NT2/D1 (cell line): ENCODE measurements around the gene FHAD1.
A peak's percentile ranks its signal among the peaks of the same experiment; 100 is the strongest.

Experiments used
- DNase-seq: peaks from one replicate; pipeline ENCODE4 v3.0.0-alpha.2; 2011; ENCODE audit warnings: low read depth, low spot score
- H3K27me3 ChIP-seq: 2 replicates; pipeline ENCODE4 v1.6.0; 2011; ENCODE audit warnings: mild to moderate bottlenecking; ENCODE audit not compliant: insufficient read length, insufficient read depth
- H3K36me3 ChIP-seq: 2 replicates; pipeline ENCODE4 v1.6.1; 2011; ENCODE audit warnings: mild to moderate bottlenecking, low read length, mixed read lengths; ENCODE audit not compliant: insufficient read depth, insufficient read length
- H3K4me1 ChIP-seq: 2 replicates; pipeline ENCODE4 v1.5.1; 2011; ENCODE audit not compliant: insufficient read depth, insufficient read length
- H3K4me3 ChIP-seq: 2 replicates; pipeline ENCODE4 v1.5.1; 2011; ENCODE audit warnings: low read depth; ENCODE audit not compliant: insufficient read length
- H3K9ac ChIP-seq: 2 replicates; pipeline ENCODE4 v1.6.0; 2011; ENCODE audit warnings: low read depth; ENCODE audit not compliant: insufficient read length
- H3K9me3 ChIP-seq: 2 replicates; pipeline ENCODE4 v1.5.1; 2011; ENCODE audit warnings: mild to moderate bottlenecking, low read length; ENCODE audit not compliant: insufficient read depth
- SUZ12 ChIP-seq: IDR thresholded peaks from 2 replicates; pipeline ENCODE4 v1.6.1; 2011; ENCODE audit not compliant: insufficient read length, insufficient read depth; ENCODE audit errors: extremely low read depth
- YY1 ChIP-seq: IDR thresholded peaks from 2 replicates; pipeline ENCODE4 v1.6.1; 2011; ENCODE audit not compliant: insufficient read length, insufficient read depth
- ZNF274 ChIP-seq: IDR thresholded peaks from 2 replicates; pipeline ENCODE4 v1.6.1; 2011; ENCODE audit warnings: mild to moderate bottlenecking, low read depth, low read length

FHAD1 gene

GRCh38 chr1:15408890-15409387, 161.9 kb downstream of the FHAD1 start:
- Histone ChIP-seq H3K9ac (peak overlapping the region; percentile 63), H3K9me3 (no peaks in the 10 kb centered on the region), H3K27me3 (peaks cover 22% of the 10 kb centered on the region), H3K4me3 (peak overlapping the region; percentile 60), H3K36me3 (peaks cover 3% of the 10 kb centered on the region), H3K4me1 (peaks cover 18% of the 10 kb centered on the region)
- no peak for DNase-seq
- no peak for TF ChIP-seq SUZ12

DNA sequence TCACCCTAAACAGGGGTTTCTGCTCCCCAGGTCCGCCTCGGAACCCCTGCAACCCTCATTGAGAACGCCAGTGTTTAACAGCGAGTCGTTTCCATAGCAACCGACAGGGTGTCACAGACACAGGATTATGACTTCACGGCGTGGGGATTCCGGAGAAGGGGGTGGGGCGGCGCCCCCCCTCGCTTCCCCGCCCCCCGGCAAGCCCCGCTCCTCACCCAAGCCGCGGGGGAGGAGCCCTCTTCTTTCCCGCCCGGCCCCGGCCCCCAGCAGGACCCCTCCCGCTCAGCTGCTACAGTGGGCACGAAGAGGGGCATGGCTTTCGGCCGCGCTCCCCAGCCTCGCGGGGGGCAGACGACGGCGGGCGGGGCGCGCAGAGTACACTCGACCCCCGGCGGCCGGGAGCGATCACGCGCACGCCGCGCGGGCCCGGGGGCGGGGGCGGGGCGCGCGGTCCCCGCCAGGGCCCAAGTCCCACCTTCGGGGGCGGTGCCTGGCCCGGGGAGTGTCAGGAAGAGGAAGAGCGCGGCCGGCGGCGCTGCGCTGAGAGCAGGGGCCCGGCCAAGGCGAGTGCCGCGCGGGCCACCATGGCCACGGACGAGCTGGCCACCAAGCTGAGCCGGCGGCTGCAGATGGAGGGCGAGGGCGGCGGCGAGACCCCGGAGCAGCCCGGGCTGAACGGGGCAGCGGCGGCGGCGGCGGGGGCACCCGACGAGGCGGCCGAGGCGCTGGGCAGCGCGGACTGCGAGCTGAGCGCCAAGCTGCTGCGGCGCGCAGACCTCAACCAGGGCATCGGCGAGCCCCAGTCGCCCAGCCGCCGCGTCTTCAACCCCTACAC, 162.6 kb downstream of the FHAD1 start, which contains the start of gene EFHD2:
Gene EFHD2 (plus strand): TSS at position 501 of the 835 bp plus-strand sequence. CDS start 84 bp downstream, at position 585.
- peak within 1 kb of the TSS; percentile 77 for H3K9ac ChIP-seq
- TF ChIP-seq SUZ12: no peak
- H3K4me1 ChIP-seq: peaks cover 20% of the 10 kb centered on the region
- H3K4me3 ChIP-seq: peak within 1 kb of the TSS; percentile 60
- H3K9me3 ChIP-seq: no peaks in the 10 kb centered on the region
- H3K27me3 ChIP-seq: peaks cover 22% of the 10 kb centered on the region
- no peak for DNase-seq
- H3K36me3 ChIP-seq: peaks cover 10% of the 10 kb centered on the region

DNA sequence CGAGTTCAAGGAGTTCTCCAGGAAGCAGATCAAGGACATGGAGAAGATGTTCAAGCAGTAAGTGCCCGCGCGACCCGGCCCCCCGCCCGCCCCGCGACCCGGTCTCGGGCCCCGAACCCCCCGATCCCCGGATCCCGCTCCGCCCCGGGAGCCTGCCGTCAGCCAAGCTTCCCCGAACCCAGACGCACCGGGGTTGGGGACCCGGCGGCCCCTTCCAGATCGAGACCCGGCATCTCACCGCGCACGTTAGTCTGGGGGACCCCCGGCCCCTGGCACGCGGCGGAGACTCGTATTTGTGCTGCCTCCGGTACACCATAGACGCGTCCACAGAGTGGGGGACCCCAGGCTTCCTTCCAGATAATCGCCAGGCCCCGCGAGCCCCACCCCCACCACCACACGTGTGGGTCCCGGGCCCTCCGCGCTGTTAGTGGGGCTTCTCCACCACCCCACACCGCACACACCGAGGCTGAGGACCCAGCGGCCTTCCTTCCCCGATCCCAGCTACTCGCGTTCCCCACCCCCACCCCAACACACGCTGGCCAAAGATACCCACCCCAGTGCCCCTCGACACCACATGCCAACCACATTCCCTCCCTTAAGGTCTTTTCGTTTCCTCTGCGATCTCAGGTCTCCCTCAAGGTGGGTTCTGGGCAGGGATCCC, 163.3 kb downstream of the FHAD1 start:
- Histone ChIP-seq H3K9ac (peak overlapping the region; percentile 77), H3K9me3 (no peaks in the 10 kb centered on the region), H3K4me3 (peak overlapping the region; percentile 60), H3K27me3 (peaks cover 22% of the 10 kb centered on the region), H3K4me1 (peaks cover 20% of the 10 kb centered on the region), H3K36me3 (peaks cover 15% of the 10 kb centered on the region)
- TF ChIP-seq YY1 (no peak), ZNF274 (no peak), SUZ12 (no peak)
- DNase-seq: no peak

GRCh38 chr1:15410884-15411245, 163.8 kb downstream of the FHAD1 start:
- TF ChIP-seq YY1 (no peak), ZNF274 (no peak), SUZ12 (no peak)
- peaks cover 15% of the 10 kb centered on the region for H3K36me3 ChIP-seq
- peaks cover 21% of the 10 kb centered on the region for H3K4me1 ChIP-seq
- peak overlapping the region; percentile 60 for H3K4me3 ChIP-seq
- peak overlapping the region; percentile 77 for H3K9ac ChIP-seq
- no peak for DNase-seq
- H3K9me3 ChIP-seq: no peaks in the 10 kb centered on the region
- peaks cover 22% of the 10 kb centered on the region for H3K27me3 ChIP-seq

DNA sequence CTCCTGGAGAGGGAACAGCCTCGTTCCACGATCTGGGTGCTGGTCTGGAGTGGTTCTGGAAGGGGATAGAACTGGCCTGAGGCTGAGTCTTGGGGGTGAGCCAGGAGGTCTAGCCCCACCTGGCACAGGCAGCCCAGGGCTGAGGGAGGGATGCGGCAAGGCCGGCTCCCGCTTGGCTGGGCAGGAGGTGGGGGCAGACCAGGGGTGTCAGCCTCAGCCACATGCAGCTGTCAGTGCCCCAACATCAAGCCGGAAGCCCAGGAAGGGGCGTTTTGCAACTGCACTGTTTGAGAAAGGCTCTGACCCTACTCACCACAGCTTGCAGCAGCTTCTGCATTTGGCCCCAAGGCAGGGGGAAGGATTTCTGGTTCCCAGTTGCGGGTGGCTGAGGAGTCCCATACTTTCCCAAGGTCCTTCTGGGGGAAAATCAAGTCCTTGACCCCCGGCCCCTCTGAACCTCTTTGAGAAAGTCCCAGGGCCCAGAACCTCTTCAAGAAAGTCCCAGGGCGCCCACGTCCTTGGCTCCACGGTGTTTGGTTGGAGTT, 164.6 kb downstream of the FHAD1 start:
- DNase-seq: no peak
- Histone ChIP-seq H3K9me3 (no peaks in the 10 kb centered on the region), H3K4me3 (no peak overlapping the region), H3K27me3 (peaks cover 22% of the 10 kb centered on the region), H3K36me3 (peaks cover 15% of the 10 kb centered on the region), H3K9ac (peak overlapping the region; percentile 36), H3K4me1 (peaks cover 26% of the 10 kb centered on the region)
- TF ChIP-seq ZNF274: no peak
- TF ChIP-seq YY1: no peak
- TF ChIP-seq SUZ12: no peak

GRCh38 chr1:15412175-15412800, 165.3 kb downstream of the FHAD1 start:
- H3K9ac ChIP-seq: no peak overlapping the region
- no peaks in the 10 kb centered on the region for H3K9me3 ChIP-seq
- no peak for DNase-seq
- TF ChIP-seq SUZ12 (no peak), YY1 (no peak), ZNF274 (no peak)
- peaks cover 15% of the 10 kb centered on the region for H3K36me3 ChIP-seq
- no peak overlapping the region for H3K4me3 ChIP-seq
- peaks cover 22% of the 10 kb centered on the region for H3K27me3 ChIP-seq
- H3K4me1 ChIP-seq: peaks cover 26% of the 10 kb centered on the region

GRCh38 chr1:15412843-15413242, 165.8 kb downstream of the FHAD1 start:
- no peaks in the 10 kb centered on the region for H3K9me3 ChIP-seq
- peaks cover 19% of the 10 kb centered on the region for H3K27me3 ChIP-seq
- H3K36me3 ChIP-seq: peaks cover 15% of the 10 kb centered on the region
- no peak overlapping the region for H3K9ac ChIP-seq
- no peak for DNase-seq
- H3K4me1 ChIP-seq: peaks cover 28% of the 10 kb centered on the region
- TF ChIP-seq YY1 (no peak), ZNF274 (no peak), SUZ12 (no peak)
- no peak overlapping the region for H3K4me3 ChIP-seq
